ENCODE measurements around the gene CDK14.

DNA sequence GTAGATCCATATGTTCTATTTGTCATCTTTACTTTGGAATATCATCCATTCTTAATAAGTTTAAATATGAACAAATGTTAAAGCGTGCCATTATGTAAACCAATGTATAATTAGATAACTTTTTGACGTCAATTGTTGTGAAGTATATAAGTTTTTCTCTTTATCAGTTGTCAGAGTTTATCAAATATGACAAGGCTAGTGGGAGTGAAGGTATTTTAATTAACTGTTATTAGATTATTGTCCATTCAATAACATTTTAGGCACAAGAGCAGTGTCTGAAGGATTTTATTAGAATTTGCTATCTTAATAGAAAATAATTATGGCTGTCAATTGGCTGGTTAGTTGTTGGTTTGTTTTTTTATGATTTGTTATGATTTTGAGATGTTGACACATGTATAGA, 280.6 kb downstream of the CDK14 start:
- no peak for TF ChIP-seq POLR2AphosphoS5 (IDR thresholded peaks at IDR 0.05; ENCODE audit: borderline replicate concordance, low read depth, low read length)
- TF ChIP-seq EZH2 (IDR thresholded peaks at IDR 0.05) = no peak
- TF ChIP-seq FOXP2 (optimal IDR thresholded peaks at IDR 0.05; ENCODE audit: control extremely low read depth, extremely low read length, insufficient read depth) = no peak

All from SK-N-MC (cell line).